Activated naive CD4-positive, alpha-beta T cell treated with anti-CD3 and anti-CD28 coated beads, Interleukin-2, amount 10 ng/mL, durations not matched to agents 7 days and 5 days (primary cell): ENCODE data around the gene PDLIM5.

Experiments
- CTCF ChIA-PET: fragments of 350-600 bp; sonication (Branson Sonifier 250); formaldehyde crosslinking; loops from one replicate; lab custom pipeline; 2021; ENCODE audit warnings: antibody characterized with exemption; lab: Charles Lee
- DNase-seq: peaks from one replicate; pipeline ENCODE4 v3.0.0-alpha.2; 2020
- H3K27ac Mint-ChIP-seq: one replicate; pipeline ENCODE4 v1.8.0; 2021; ENCODE audit warnings: mild to moderate bottlenecking, moderate library complexity, mixed read lengths
- H3K27me3 Mint-ChIP-seq: one replicate; pipeline ENCODE4 v1.8.0; 2021; ENCODE audit warnings: mild to moderate bottlenecking, mixed read lengths
- H3K36me3 Mint-ChIP-seq: one replicate; pipeline ENCODE4 v1.8.0; 2021; ENCODE audit warnings: mixed read lengths
- H3K4me1 Mint-ChIP-seq: one replicate; pipeline ENCODE4 v1.8.0; 2021; ENCODE audit warnings: mixed read lengths
- H3K4me3 Mint-ChIP-seq: one replicate; pipeline ENCODE4 v1.8.0; 2021; ENCODE audit warnings: mild to moderate bottlenecking, moderate library complexity, mixed read lengths
- H3K9me3 Mint-ChIP-seq: one replicate; pipeline ENCODE4 v1.8.0; 2021; ENCODE audit warnings: mixed read lengths

Gene PDLIM5

DNA sequence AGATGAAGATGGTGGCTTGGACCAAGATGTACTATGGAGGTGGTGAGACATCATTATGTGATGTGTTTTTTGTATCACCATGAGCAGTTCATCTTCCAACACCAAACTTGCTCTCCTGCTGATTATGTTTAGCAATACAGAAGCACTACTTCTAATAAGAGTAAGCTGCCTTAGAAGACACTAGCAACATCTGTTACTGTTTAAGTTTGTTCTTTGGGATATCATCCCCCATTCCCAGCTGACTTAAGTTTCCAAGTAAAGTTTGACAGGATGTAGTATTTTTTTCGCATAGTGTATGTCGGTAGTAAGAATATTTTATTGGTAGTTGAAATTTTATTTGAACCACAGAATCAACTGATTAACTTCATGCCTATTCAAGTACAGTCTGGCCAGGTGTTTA lies 182.5 kb downstream of the PDLIM5 start:
- CTCF ChIA-PET: no interaction called here
- no peaks in the 10 kb centered on the region for H3K36me3 Mint-ChIP-seq
- H3K9me3 Mint-ChIP-seq: no peaks in the 10 kb centered on the region
- H3K4me1 Mint-ChIP-seq: no peaks in the 10 kb centered on the region
- no peak for DNase-seq
- H3K27me3 Mint-ChIP-seq: no peaks in the 10 kb centered on the region
- no peak overlapping the region for H3K27ac Mint-ChIP-seq
- no peak overlapping the region for H3K4me3 Mint-ChIP-seq

DNA sequence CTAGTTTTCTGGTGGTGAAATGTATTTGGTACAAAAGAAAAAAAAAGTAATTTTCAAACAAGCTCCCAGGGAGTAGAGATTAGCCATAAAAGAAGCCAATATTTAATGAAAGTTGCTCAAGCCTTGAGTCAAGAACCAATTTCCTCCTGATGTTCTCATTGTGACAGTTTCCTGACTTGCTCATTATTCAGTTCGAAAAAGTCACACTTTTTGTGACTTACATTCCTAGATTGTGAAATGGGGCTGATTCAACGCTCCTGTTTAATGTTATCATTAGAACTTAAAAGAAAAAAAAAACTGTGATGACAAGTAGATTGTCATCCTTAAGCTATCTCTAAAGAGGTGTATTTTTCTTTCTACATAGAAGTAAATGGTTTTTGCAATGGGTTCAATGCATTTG lies 183.4 kb downstream of the PDLIM5 start:
- CTCF ChIA-PET: interaction anchor here (0.6 kb wide), 1 partner anchor 1322 kb away, joined by 7 read pairs; no protein-coding TSS in a partner anchor
- Mint-ChIP-seq H3K27ac (no peak overlapping the region), H3K4me1 (no peaks in the 10 kb centered on the region), H3K4me3 (no peak overlapping the region), H3K9me3 (no peaks in the 10 kb centered on the region), H3K27me3 (no peaks in the 10 kb centered on the region), H3K36me3 (no peaks in the 10 kb centered on the region)
- no peak for DNase-seq

DNA sequence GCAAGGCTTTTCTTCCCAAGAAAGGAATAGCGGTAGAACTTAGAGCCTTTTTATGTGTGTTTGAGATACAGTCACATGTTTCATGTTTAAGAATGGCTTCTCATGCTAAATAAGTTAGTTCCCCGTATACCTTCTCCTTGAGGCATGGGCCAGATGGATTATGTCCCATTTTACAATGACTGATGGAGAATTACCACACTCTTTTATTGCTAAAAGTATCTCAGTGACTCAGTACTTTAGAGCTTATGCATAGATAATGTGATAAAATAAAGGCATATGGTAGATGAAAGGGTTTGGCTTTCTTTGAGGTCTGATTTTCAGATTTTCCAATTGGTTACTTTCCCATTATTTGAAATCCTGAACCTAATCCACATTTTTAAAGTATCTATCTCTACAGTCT lies 184.3 kb downstream of the PDLIM5 start:
- Mint-ChIP-seq H3K9me3 (no peaks in the 10 kb centered on the region), H3K27me3 (no peaks in the 10 kb centered on the region), H3K27ac (no peak overlapping the region), H3K36me3 (no peaks in the 10 kb centered on the region), H3K4me1 (no peaks in the 10 kb centered on the region), H3K4me3 (no peak overlapping the region)
- no peak for DNase-seq
- CTCF ChIA-PET: interaction anchor here (0.6 kb wide), 1 partner anchor 1321 kb away, joined by 7 read pairs; no protein-coding TSS in a partner anchor

DNA sequence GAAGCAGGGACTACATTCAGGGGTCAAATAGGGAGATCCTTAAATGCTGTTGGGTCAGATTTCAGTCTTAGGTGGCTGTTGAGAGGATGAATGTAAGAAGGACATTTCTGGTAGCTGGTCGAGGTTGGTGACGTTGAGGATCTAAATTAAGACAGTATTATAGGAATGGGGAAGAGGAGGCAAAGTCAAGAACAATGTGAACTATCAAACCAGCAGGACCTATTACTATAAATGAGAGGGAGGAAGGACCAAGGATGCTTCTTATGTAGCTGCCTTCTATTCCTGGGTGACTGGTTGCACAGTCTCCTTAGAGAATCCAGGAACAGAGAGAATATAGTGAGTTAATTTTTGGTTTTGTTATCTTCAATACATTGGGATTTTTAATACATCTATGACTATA lies 187.6 kb downstream of the PDLIM5 start:
- DNase-seq: no peak
- H3K27ac Mint-ChIP-seq: no peak overlapping the region
- H3K27me3 Mint-ChIP-seq: no peaks in the 10 kb centered on the region
- H3K4me3 Mint-ChIP-seq: no peak overlapping the region
- CTCF ChIA-PET: no interaction called here
- no peaks in the 10 kb centered on the region for H3K36me3 Mint-ChIP-seq
- H3K9me3 Mint-ChIP-seq: no peaks in the 10 kb centered on the region
- H3K4me1 Mint-ChIP-seq: no peaks in the 10 kb centered on the region

DNA sequence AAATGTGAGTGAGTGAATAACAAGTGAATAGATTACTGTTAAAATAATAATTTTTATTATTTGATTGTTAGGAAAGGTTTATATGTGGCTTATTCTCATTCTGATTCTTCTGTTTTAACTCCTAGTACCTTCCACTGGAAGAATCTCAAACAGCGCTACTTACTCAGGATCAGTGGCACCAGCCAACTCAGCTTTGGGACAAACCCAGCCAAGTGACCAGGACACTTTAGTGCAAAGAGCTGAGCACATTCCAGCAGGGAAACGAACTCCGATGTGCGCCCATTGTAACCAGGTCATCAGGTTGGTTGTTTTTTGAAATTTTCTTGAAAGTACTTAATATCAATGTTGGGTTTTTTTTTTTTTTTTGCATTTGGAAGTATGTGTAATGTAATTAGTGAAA lies 188.4 kb downstream of the PDLIM5 start:
- H3K27ac Mint-ChIP-seq: no peak overlapping the region
- no peaks in the 10 kb centered on the region for H3K9me3 Mint-ChIP-seq
- DNase-seq: no peak
- H3K4me3 Mint-ChIP-seq: no peak overlapping the region
- no peaks in the 10 kb centered on the region for H3K4me1 Mint-ChIP-seq
- no peaks in the 10 kb centered on the region for H3K36me3 Mint-ChIP-seq
- H3K27me3 Mint-ChIP-seq: no peaks in the 10 kb centered on the region
- CTCF ChIA-PET: no interaction called here

DNA sequence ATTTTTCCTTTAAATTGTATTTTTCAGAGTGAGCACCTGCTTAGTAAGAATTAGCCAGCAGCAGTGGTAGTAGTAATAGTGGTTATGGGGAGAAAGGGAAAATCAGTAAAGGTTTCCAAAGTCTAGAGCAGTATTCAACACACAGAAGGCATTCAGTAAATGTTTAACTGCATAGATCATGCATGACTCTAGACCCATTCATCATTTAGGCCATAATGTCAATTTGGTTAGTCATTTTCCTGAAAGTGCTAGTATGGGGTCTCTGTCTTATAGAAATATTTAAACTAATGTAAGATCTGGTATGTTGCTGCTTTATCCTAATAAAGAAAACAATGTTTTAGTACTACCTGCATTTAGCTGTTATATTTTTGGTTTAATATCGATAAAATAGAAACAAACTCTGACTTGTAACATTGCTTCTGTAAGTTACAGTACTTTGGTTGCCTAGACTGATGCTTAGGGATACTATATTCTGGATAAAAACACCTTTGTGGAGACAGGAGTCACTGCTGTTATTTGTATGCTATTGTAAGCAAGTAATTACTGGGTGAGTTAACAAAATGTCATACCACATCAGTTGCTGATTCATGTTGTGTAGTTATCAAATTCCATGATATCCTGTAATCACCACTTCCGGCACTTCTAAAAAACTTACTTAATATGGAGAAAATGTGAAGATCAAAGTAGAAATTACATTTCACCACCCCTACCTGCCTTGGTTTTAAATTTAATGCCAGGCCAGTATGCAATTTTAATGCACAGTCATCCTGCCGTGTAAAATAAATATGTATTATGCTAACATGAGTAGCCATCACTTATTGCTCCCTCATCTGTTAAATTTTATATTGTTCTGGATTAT lies 190.2 kb downstream of the PDLIM5 start:
- no peak overlapping the region for H3K4me3 Mint-ChIP-seq
- no peak overlapping the region for H3K27ac Mint-ChIP-seq
- H3K4me1 Mint-ChIP-seq: no peaks in the 10 kb centered on the region
- H3K9me3 Mint-ChIP-seq: no peaks in the 10 kb centered on the region
- no peak for DNase-seq
- CTCF ChIA-PET: interaction anchor here (1.3 kb wide), 1 partner anchor 21 kb away, joined by 3 read pairs; no protein-coding TSS in a partner anchor
- no peaks in the 10 kb centered on the region for H3K27me3 Mint-ChIP-seq
- no peaks in the 10 kb centered on the region for H3K36me3 Mint-ChIP-seq

DNA sequence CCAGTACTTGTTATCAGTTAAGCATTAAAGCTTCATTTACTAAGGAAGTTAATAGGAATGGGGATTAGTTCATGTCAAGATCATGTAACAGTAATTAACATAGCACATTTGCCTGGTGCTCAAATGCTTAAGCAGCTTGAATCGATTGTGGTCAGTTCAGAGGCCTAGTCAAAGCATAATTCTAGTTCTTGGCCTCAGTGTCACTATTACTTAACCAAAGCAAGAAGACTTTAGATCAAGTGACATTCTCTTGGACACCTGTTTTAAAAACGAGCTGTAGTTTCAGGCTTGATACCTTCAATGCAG lies 190.8 kb downstream of the PDLIM5 start:
- Mint-ChIP-seq H3K27me3 (no peaks in the 10 kb centered on the region), H3K4me3 (no peak overlapping the region)

DNA sequence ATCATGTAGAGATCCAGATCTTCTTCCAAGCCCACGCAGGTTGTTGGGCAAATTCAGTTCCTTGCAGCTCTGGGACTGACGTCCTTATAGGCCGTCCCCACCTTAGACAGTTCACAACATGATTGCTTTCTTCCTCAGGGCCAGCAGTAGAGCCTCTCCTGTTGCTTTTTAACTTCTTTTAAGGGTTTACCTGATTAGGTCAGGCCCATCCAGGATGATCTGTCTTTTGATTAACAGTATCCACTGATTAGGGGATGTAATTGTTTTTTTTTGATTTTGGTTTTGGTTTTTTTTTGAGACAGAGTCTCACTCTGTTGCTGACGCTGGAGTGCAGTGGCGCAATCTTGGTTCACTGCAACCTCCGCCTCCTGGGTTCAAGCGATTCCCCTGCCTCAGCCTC lies 197.0 kb downstream of the PDLIM5 start:
- Mint-ChIP-seq H3K4me3 (no peak overlapping the region), H3K27me3 (no peaks in the 10 kb centered on the region), H3K27ac (no peak overlapping the region), H3K9me3 (no peaks in the 10 kb centered on the region), H3K4me1 (no peaks in the 10 kb centered on the region), H3K36me3 (no peaks in the 10 kb centered on the region)
- DNase-seq: no peak
- CTCF ChIA-PET: interaction anchor here (1.0 kb wide), 1 partner anchor 28 kb away, joined by 3 read pairs; no protein-coding TSS in a partner anchor

More for the DNA sequence above, 190.8 kb downstream of the PDLIM5 start:
- Mint-ChIP-seq H3K9me3 (no peaks in the 10 kb centered on the region), H3K36me3 (no peaks in the 10 kb centered on the region), H3K27ac (no peak overlapping the region), H3K4me1 (no peaks in the 10 kb centered on the region)
- CTCF ChIA-PET: interaction anchor here (1.3 kb wide), 1 partner anchor 22 kb away, joined by 3 read pairs; no protein-coding TSS in a partner anchor
- no peak for DNase-seq

DNA sequence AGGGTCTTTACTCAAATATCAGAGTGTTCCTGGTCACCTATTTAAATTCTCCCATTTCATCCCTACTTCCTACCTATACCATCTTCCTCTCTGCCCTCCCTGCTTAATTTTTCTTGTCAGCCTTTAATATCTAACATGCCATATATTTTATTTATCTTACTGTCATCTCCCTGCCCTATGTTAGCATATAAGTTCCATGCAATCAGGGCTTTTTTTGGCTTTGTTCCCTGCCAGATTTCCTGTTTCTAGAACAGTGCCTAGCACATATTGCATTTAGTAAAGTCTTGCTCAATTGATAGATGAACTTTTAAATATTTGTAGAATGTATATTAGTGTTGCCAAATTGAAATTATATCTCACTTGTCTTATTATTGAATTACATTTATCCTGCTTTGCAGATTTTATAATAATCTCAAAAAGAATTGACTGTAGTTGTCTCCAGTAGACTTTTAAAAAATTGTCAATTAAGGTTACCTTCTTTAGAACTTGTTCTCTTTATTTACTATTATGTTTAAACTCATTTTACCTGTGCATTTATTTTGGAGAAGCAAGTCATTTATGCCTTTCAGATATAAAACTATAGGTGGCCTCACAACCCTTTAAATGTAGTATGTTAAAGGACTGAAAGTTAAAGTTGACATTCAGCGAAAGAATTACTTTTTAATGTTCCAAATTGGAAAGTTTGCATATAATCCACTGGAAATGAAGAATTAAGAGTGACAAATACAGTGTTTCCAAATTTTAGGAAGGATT lies 197.8 kb downstream of the PDLIM5 start:
- no peaks in the 10 kb centered on the region for H3K4me1 Mint-ChIP-seq
- H3K27ac Mint-ChIP-seq: no peak overlapping the region
- H3K9me3 Mint-ChIP-seq: no peaks in the 10 kb centered on the region
- no peak overlapping the region for H3K4me3 Mint-ChIP-seq
- no peak for DNase-seq
- H3K36me3 Mint-ChIP-seq: no peaks in the 10 kb centered on the region
- CTCF ChIA-PET: no interaction called here
- no peaks in the 10 kb centered on the region for H3K27me3 Mint-ChIP-seq

DNA sequence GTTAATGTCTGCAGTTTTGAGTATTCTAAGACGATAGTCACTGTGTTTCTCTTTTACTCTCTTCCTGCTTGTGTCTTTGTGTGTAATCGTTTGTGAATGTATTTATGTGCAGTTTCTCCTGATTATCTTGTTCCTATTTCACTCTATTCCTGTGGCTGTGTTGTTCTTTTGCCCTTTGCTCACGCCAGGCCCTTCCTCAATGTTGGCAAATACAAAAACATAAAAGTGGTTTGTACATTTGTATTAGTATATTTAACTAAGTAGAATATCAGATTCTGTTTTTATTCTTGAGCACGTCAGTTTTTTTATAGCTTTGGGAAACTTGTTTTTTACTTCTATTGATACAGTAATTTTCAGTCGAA lies 198.4 kb downstream of the PDLIM5 start:
- Mint-ChIP-seq H3K27me3 (no peaks in the 10 kb centered on the region), H3K9me3 (no peaks in the 10 kb centered on the region), H3K27ac (no peak overlapping the region), H3K4me1 (no peaks in the 10 kb centered on the region), H3K36me3 (no peaks in the 10 kb centered on the region), H3K4me3 (no peak overlapping the region)
- CTCF ChIA-PET: no interaction called here
- no peak for DNase-seq

DNA sequence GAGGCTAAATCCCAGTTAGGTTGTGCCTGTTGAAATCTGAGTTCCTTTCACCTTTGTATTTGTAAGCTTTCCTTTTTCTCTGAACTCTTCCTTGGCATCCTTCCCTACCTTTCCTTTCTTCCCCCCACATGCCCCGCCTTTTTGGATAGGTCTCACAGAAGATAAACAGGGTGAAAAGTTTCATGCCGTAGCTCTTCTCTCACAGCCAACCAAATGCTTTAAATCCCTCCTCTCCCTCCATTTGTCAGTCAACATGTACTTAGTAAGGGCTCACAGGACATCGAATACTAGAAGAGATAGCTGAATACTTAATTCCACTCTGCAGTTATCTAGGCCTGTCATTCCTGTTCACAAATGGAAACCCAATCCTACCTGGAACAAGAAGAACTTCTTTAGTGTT lies 198.9 kb downstream of the PDLIM5 start:
- Mint-ChIP-seq H3K4me3 (no peak overlapping the region), H3K27me3 (no peaks in the 10 kb centered on the region), H3K4me1 (no peaks in the 10 kb centered on the region), H3K36me3 (no peaks in the 10 kb centered on the region), H3K9me3 (no peaks in the 10 kb centered on the region), H3K27ac (no peak overlapping the region)
- CTCF ChIA-PET: no interaction called here
- no peak for DNase-seq

DNA sequence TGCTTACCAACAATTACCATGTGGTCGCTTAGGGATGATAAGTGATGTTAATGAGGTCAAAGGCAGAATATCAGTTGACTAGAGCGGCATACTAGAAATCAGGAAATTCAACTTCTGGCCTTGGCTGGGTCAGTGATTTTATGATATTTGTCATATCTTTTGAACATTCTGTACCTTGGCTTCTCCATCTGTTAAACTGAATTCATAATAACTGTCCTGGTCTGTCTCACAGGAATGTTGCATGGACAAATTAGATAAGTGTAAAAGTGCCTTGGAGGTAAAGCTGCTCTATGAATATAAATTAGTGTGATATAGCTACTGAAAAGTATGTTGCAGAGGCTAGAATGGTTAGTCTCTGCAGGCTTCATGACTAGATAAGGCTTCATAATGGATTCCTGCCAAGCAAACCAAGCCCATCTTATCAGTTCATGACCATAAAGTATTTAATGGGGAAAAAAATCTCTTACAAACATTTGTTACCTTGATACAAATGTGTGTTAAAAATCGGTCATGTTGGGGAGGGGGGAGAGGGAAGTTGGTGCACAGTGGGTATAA lies 201.4 kb downstream of the PDLIM5 start:
- Mint-ChIP-seq H3K4me3 (no peak overlapping the region), H3K4me1 (no peaks in the 10 kb centered on the region), H3K27me3 (no peaks in the 10 kb centered on the region), H3K9me3 (no peaks in the 10 kb centered on the region), H3K36me3 (no peaks in the 10 kb centered on the region), H3K27ac (no peak overlapping the region)
- DNase-seq: no peak
- CTCF ChIA-PET: no interaction called here

DNA sequence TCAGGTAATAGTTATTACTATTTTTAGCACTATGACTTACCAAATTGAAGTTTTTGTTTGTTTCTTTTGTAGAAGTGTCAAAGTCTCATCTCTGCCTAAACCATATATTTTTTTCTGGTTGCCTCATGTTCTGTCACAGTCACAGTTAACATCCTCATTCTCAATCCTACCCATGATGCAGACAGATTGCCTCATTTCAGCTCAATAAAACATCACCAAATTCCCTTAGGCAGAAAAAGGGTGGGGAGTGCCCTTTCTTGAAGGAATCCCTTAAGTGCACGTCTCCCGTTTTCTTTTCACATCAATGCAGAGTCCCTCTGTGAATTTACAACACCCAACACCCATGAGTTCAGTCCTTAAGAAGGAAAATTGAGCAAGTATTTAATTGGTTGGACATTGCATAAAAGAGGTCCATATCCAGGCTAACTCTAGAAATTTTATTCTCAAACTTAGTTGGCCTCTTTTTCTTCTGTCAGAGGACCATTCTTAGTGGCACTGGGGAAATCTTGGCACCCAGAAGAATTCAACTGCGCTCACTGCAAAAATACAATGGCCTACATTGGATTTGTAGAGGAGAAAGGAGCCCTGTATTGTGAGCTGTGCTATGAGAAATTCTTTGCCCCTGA lies 202.4 kb downstream of the PDLIM5 start:
- Mint-ChIP-seq H3K4me3 (no peak overlapping the region), H3K27ac (no peak overlapping the region), H3K27me3 (no peaks in the 10 kb centered on the region), H3K36me3 (no peaks in the 10 kb centered on the region), H3K4me1 (no peaks in the 10 kb centered on the region), H3K9me3 (no peaks in the 10 kb centered on the region)
- CTCF ChIA-PET: no interaction called here
- DNase-seq: no peak

DNA sequence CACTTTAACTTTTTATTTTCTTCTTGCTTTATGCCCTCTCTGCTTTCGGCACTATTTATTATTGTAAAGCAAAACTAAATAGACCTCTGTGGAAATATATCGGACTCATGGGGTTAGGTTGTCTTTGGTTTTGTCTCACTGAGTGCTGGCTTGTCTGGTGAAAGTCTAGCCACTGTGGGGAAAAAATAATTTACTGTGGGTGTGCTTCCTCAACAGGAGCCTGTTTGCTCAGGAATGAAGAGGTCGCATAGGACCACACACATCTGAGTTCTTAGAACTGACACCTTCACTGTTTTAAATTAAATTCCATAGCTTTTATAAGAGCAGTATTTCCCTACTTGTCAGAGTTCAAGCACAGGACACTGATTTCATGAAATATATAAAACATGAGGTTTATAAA lies 203.0 kb downstream of the PDLIM5 start:
- no peaks in the 10 kb centered on the region for H3K9me3 Mint-ChIP-seq
- CTCF ChIA-PET: no interaction called here
- no peak for DNase-seq
- no peaks in the 10 kb centered on the region for H3K36me3 Mint-ChIP-seq
- H3K4me1 Mint-ChIP-seq: no peaks in the 10 kb centered on the region
- no peak overlapping the region for H3K27ac Mint-ChIP-seq
- H3K27me3 Mint-ChIP-seq: no peaks in the 10 kb centered on the region
- no peak overlapping the region for H3K4me3 Mint-ChIP-seq
